Measurements from ENCODE around the gene CCDC83.

- TF ChIP-seq POLR2A (IDR thresholded peaks at IDR 0.05; ENCODE audit: low read length): no peak
- TF ChIP-seq GATA1 (IDR thresholded peaks at IDR 0.05; ENCODE audit: low read depth, low read length): no peak
Observed at GRCh38 chr11:85811624-85812023, 43.6 kb upstream of the CCDC83 start.

Measured in erythroblast (primary cell).